SK-N-SH (cell line): ENCODE data around the gene HCN1. TPM values are rescaled to one million over a fixed set of nuclear protein-coding genes. Genes with fewer than 3 reads are reported as not detected.

Experiments
- CTCF ChIA-PET: fragments of 300-600, 350-600 bp; formaldehyde crosslinking; extraction: SDS; loops from one replicate; lab custom pipeline; 2021; lab: Yijun Ruan, JAX
- POLR2A ChIA-PET: fragments of 350-600 bp; sonication (Branson Sonifier 250); formaldehyde crosslinking; extraction: SDS; loops from one replicate; lab custom pipeline; 2020; ENCODE audit warnings: antibody characterized with exemption, inconsistent platforms; lab: Yijun Ruan, JAX
- DNase-seq: peaks from one replicate; pipeline ENCODE4 v3.0.0; 2012
- H2AFZ ChIP-seq: fragments of 200-600 bp; sonication (generic); 2 replicates; pipeline ENCODE4 v1.8.1; 2016; ENCODE audit warnings: antibody characterized with exemption, mild to moderate bottlenecking, low read depth
- H3F3A ChIP-seq: fragments of 200-600 bp; sonication (generic); replicated peaks from 2 replicates; pipeline ENCODE3; 2016; ENCODE audit warnings: antibody characterized with exemption, mild to moderate bottlenecking; ENCODE audit not compliant: insufficient read depth
- H3K27ac ChIP-seq, 2 experiments: fragments of 200-500 bp in 1 of 2; fragments of 200-600 bp in 1 of 2; sonication (Bioruptor generic) in 1 of 2; sonication (generic), shearing (Covaris generic) in 1 of 2; 2 replicates each; pipeline versions ENCODE4 v1.5.1 to v1.6.1; 2014 to 2016; ENCODE audit warnings: low read depth in 2 of 2, inconsistent platforms in 1 of 2, low read length in 1 of 2, mild to moderate bottlenecking in 1 of 2, mixed read lengths in 1 of 2
- H3K27me3 ChIP-seq: fragments of 200-600 bp; sonication (generic), shearing (Covaris generic); 2 replicates; pipeline ENCODE4 v1.6.1; 2016; ENCODE audit warnings: mixed run types; ENCODE audit not compliant: insufficient read depth
- H3K36me3 ChIP-seq, 2 experiments: fragments of 200-500 bp in 1 of 2; fragments of 200-600 bp in 1 of 2; sonication (Bioruptor generic) in 1 of 2; sonication (generic) in 1 of 2; replicated peaks in 1 of 2; 2 replicates each; pipeline versions ENCODE3 to v1.5.1; 2014 to 2016; ENCODE audit warnings: low read length in 1 of 2, mild to moderate bottlenecking in 1 of 2; ENCODE audit not compliant: insufficient read depth in 2 of 2, control insufficient read depth in 1 of 2
- H3K4me1 ChIP-seq, 2 experiments: fragments of 200-500 bp in 1 of 2; fragments of 200-600 bp in 1 of 2; sonication (Bioruptor generic) in 1 of 2; sonication (generic), shearing (Covaris generic) in 1 of 2; 2 replicates each; pipeline versions ENCODE4 v1.5.1 to v1.6.1; 2014 to 2016; ENCODE audit warnings: low read depth in 1 of 2, low read length in 1 of 2, mixed run types in 1 of 2; ENCODE audit not compliant: insufficient read depth in 2 of 2, control insufficient read depth in 1 of 2
- H3K4me2 ChIP-seq: fragments of 200-600 bp; sonication (generic), shearing (Covaris generic); 2 replicates; pipeline ENCODE4 v1.6.1; 2017; ENCODE audit warnings: mixed run types
- H3K4me3 ChIP-seq, 2 experiments: fragments of 200-500 bp in 1 of 2; fragments of 200-600 bp in 1 of 2; sonication (Bioruptor generic) in 1 of 2; sonication (generic), shearing (Covaris generic) in 1 of 2; 2 replicates each; pipeline versions ENCODE4 v1.5.1 to v1.8.1; 2014 to 2016; ENCODE audit warnings: low read depth in 2 of 2, inconsistent platforms in 1 of 2, low read length in 1 of 2, mild to moderate bottlenecking in 1 of 2, mixed read lengths in 1 of 2, moderate library complexity in 1 of 2
- H3K79me2 ChIP-seq: fragments of 200-600 bp; sonication (generic); 2 replicates; pipeline ENCODE4 v1.8.1; 2017; ENCODE audit warnings: mild to moderate bottlenecking; ENCODE audit not compliant: insufficient read depth
- H3K9ac ChIP-seq: fragments of 200-600 bp; sonication (generic); 2 replicates; pipeline ENCODE4 v1.6.1; 2017; ENCODE audit warnings: mixed run types
- H3K9me2 ChIP-seq: fragments of 200-600 bp; sonication (generic); 2 replicates; pipeline ENCODE4 v1.6.1; 2017; ENCODE audit warnings: mixed run types
- H3K9me3 ChIP-seq: fragments of 200-600 bp; sonication (generic); 2 replicates; pipeline ENCODE4 v1.6.1; 2017; ENCODE audit warnings: mixed run types, mild to moderate bottlenecking, moderate library complexity
- H4K20me1 ChIP-seq: fragments of 200-600 bp; sonication (generic); 2 replicates; pipeline ENCODE4 v1.6.1; 2017; ENCODE audit warnings: mild to moderate bottlenecking, mixed run types; ENCODE audit not compliant: insufficient read depth
- EP300 ChIP-seq, 2 experiments: IDR thresholded peaks; 2 replicates each; pipeline versions ENCODE4 v1.4.0 to v1.6.1; 2012; ENCODE audit warnings: borderline replicate concordance in 1 of 2, low read depth in 1 of 2, low read length in 1 of 2
- EZH2phosphoT487 ChIP-seq: fragments of 200-600 bp; sonication (generic); IDR thresholded peaks from 2 replicates; pipeline ENCODE4 v1.6.1; 2017; ENCODE audit warnings: low read depth, mixed run types, mild to moderate bottlenecking, antibody characterized with exemption, moderate library complexity, borderline replicate concordance
- FOXM1 ChIP-seq: IDR thresholded peaks from 2 replicates; pipeline ENCODE4 v1.4.0; 2012; ENCODE audit warnings: low read depth, mild to moderate bottlenecking
- GATA2 ChIP-seq: sonication (generic); formaldehyde crosslinking; IDR thresholded peaks from 2 replicates; pipeline ENCODE4 v1.5.0; 2020; ENCODE audit warnings: mild to moderate bottlenecking, missing genetic modification reagents
- JUND ChIP-seq: IDR thresholded peaks from 2 replicates; pipeline ENCODE4 v1.4.0; 2012
- NFIC ChIP-seq: IDR thresholded peaks from 2 replicates; pipeline ENCODE4 v1.4.0; 2012; ENCODE audit warnings: borderline replicate concordance
- NRF1 ChIP-seq: IDR thresholded peaks from 2 replicates; pipeline ENCODE4 v1.6.1; 2012; ENCODE audit warnings: low read depth, mild to moderate bottlenecking, low read length
- POLR2AphosphoS5 ChIP-seq: IDR thresholded peaks from 2 replicates; pipeline ENCODE4 v1.6.1; 2012; ENCODE audit warnings: low read depth, low read length
- RCOR1 ChIP-seq: fragments of 150-350 bp; IDR thresholded peaks from 2 replicates; pipeline ENCODE4 v1.6.1; 2017; ENCODE audit warnings: antibody characterized with exemption, low read length
- RXRA ChIP-seq: IDR thresholded peaks from 2 replicates; pipeline ENCODE4 v1.4.0; 2012; ENCODE audit warnings: low read depth, mild to moderate bottlenecking, borderline replicate concordance
- SMC3 ChIP-seq: IDR thresholded peaks from 2 replicates; pipeline ENCODE4 v1.6.1; 2012; ENCODE audit warnings: low read depth, low read length, improper control_type of control experiment
- TAF1 ChIP-seq: IDR thresholded peaks from 2 replicates; pipeline ENCODE4 v1.6.1; 2012; ENCODE audit warnings: low read depth, mild to moderate bottlenecking, low read length, moderate library complexity, borderline replicate concordance
- TCF12 ChIP-seq: IDR thresholded peaks from 2 replicates; pipeline ENCODE4 v1.4.0; 2012
- YY1 ChIP-seq: IDR thresholded peaks from 2 replicates; pipeline ENCODE4 v1.4.0; 2012; ENCODE audit warnings: low read depth, mild to moderate bottlenecking
- WGBS: methylation state at CpG from one replicate; pipeline ENCODE4 v1.1.6; 2017; ENCODE audit warnings: low lambda C conversion rate; 5-methylcytosine and 5-hydroxymethylcytosine counted together
- polyA plus RNA-seq, 3 experiments: library from polyadenylated mRNA; depleted of rRNA; stranded (reverse); fragments of >200 nt; gene quantifications; 2 replicates each; pipeline ENCODE4 v1.2.3, GENCODE V29; 2012
- TF ChIP-seq, protein P1 (sequence below): fragments of 200-600 bp; sonication (generic); IDR thresholded peaks from 2 replicates; pipeline ENCODE4 v1.6.1; 2017; ENCODE audit warnings: antibody characterized with exemption, mild to moderate bottlenecking, moderate library complexity
- TF ChIP-seq, protein P2 (sequence below): IDR thresholded peaks from 2 replicates; pipeline ENCODE4; 2012
- TF ChIP-seq, protein P3 (sequence below): IDR thresholded peaks from 2 replicates; pipeline ENCODE4 v1.4.0; 2012; ENCODE audit warnings: low read depth, borderline replicate concordance
- TF ChIP-seq, protein P4 (sequence below): IDR thresholded peaks from 2 replicates; pipeline ENCODE4 v1.4.0; 2012; ENCODE audit warnings: low read depth

Gene HCN1
- polyA plus RNA-seq, 1 of the 3 experiments (the other 2 are of a cell fraction): not detected

DNA sequence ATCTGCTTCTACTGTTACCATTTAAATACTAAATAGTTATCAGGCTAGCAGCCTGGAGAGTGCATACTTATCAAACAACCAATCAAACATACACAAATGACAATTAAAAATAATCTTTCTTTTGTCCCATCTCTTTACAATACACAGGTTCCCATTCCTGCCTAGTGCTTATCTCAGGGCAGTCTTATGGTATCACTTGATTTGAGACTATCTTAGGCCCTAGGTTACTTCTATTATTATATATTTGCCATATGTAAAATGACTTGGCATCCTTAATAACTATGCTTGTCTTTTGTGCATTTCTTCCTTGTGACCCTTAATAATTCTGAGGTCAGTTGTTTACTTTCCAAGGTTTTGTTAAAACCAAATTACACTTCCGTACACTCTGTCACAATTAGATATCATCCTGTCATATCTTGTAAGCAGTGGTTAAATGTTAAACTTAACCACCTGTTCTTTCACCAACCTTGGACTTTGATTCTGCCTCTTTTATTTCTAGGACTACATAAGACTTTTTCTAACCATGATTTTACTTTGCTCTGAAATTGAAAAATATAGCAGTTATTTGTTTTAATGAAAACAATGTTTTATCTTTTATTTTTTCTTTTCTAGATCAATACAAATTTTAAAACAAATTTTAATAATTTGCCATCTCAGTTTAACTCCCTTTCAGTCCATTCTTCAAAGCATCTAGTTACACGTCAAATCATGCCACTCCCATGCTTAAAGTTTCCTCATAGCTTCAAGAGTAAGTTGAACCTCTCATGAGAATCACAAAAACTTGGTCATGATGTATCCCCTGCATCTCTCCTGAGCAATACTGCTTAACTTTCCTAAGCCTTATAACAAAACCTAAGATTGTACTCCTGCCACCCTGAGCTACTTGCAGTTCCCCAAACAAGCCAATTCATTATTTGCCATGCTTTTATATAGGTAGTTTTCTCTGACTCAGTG is 281.3 kb downstream of the HCN1 start:
- ChIA-PET POLR2A (no interaction called here), CTCF (no interaction called here)
- H2AFZ ChIP-seq: no peak overlapping the region
- H3K9me3 ChIP-seq: no peaks in the 10 kb centered on the region
- no peaks in the 10 kb centered on the region for H3F3A ChIP-seq
- no peak for TF ChIP-seq NRF1
- TF ChIP-seq EZH2phosphoT487: no peak
- TF ChIP-seq FOXM1: no peak
- TF ChIP-seq JUND: no peak
- TF ChIP-seq POLR2AphosphoS5: no peak
- TF ChIP-seq, protein P1, sequence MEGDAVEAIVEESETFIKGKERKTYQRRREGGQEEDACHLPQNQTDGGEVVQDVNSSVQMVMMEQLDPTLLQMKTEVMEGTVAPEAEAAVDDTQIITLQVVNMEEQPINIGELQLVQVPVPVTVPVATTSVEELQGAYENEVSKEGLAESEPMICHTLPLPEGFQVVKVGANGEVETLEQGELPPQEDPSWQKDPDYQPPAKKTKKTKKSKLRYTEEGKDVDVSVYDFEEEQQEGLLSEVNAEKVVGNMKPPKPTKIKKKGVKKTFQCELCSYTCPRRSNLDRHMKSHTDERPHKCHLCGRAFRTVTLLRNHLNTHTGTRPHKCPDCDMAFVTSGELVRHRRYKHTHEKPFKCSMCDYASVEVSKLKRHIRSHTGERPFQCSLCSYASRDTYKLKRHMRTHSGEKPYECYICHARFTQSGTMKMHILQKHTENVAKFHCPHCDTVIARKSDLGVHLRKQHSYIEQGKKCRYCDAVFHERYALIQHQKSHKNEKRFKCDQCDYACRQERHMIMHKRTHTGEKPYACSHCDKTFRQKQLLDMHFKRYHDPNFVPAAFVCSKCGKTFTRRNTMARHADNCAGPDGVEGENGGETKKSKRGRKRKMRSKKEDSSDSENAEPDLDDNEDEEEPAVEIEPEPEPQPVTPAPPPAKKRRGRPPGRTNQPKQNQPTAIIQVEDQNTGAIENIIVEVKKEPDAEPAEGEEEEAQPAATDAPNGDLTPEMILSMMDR: no peak
- TF ChIP-seq, protein P2, sequence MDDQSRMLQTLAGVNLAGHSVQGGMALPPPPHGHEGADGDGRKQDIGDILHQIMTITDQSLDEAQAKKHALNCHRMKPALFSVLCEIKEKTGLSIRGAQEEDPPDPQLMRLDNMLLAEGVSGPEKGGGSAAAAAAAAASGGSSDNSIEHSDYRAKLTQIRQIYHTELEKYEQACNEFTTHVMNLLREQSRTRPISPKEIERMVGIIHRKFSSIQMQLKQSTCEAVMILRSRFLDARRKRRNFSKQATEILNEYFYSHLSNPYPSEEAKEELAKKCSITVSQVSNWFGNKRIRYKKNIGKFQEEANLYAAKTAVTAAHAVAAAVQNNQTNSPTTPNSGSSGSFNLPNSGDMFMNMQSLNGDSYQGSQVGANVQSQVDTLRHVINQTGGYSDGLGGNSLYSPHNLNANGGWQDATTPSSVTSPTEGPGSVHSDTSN: no peak
- TF ChIP-seq, protein P3, sequence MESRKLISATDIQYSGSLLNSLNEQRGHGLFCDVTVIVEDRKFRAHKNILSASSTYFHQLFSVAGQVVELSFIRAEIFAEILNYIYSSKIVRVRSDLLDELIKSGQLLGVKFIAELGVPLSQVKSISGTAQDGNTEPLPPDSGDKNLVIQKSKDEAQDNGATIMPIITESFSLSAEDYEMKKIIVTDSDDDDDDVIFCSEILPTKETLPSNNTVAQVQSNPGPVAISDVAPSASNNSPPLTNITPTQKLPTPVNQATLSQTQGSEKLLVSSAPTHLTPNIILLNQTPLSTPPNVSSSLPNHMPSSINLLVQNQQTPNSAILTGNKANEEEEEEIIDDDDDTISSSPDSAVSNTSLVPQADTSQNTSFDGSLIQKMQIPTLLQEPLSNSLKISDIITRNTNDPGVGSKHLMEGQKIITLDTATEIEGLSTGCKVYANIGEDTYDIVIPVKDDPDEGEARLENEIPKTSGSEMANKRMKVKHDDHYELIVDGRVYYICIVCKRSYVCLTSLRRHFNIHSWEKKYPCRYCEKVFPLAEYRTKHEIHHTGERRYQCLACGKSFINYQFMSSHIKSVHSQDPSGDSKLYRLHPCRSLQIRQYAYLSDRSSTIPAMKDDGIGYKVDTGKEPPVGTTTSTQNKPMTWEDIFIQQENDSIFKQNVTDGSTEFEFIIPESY: no peak
- TF ChIP-seq SMC3: no peak
- no peak for TF ChIP-seq TAF1
- TF ChIP-seq TCF12: no peak
- TF ChIP-seq YY1: no peak
- no peak for TF ChIP-seq GATA2
- TF ChIP-seq RCOR1: no peak
- TF ChIP-seq, protein P4, sequence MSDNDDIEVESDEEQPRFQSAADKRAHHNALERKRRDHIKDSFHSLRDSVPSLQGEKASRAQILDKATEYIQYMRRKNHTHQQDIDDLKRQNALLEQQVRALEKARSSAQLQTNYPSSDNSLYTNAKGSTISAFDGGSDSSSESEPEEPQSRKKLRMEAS: no peak
- no peak for TF ChIP-seq NFIC
- TF ChIP-seq EP300 (IDR thresholded peaks at IDR 0.05; ENCODE audit: borderline replicate concordance in 1 of 2, low read depth in 1 of 2, low read length in 1 of 2): no peak
- TF ChIP-seq RXRA: no peak
- H3K27ac ChIP-seq: no peak overlapping the region
- no peaks in the 10 kb centered on the region for H3K27me3 ChIP-seq
- H3K9ac ChIP-seq: no peak overlapping the region
- H3K36me3 ChIP-seq: no peaks in the 10 kb centered on the region
- no peak overlapping the region for H3K4me2 ChIP-seq
- DNase-seq: no peak
- no peaks in the 10 kb centered on the region for H3K79me2 ChIP-seq
- no peaks in the 10 kb centered on the region for H4K20me1 ChIP-seq
- 44% methylated on average over 2 of the region's 2 CpGs for WGBS
- H3K4me3 ChIP-seq: no peak overlapping the region
- no peaks in the 10 kb centered on the region for H3K9me2 ChIP-seq
- peaks cover 0 to 18% of the 10 kb centered on the region in 2 experiments; a peak in 2 of 4 replicates for H3K4me1 ChIP-seq
